ENCODE data around the gene CLPSL2.

The CLPSL2 gene

DNA sequence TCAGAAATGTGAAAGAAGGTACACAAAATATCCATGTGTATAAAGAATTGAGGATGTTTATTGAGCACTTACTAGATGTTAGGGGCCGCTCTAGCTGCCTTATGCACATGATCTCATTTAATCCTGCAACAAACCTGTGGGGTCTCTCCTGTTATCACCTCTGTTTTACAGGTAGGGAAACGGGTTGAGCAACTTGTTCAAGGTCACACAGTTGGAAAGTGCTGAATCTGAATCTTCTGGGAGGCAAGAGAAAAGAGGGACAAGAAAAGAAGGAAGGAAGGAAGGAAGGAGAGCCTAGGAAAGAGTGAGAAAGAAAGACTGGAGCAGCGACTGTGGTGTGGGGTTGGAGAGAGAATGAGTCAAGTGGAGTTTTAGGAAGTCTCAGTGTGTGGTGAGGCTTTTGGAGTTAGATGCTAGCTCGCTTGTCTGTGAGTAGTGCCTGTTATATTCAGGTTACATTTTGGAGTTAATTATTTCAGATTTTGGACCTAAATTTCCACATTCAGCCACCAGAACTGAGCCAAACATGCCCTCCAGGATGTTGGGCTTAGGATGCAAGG is 12.1 kb downstream of the CLPSL2 start:
- no peak for DNase-seq

DNA sequence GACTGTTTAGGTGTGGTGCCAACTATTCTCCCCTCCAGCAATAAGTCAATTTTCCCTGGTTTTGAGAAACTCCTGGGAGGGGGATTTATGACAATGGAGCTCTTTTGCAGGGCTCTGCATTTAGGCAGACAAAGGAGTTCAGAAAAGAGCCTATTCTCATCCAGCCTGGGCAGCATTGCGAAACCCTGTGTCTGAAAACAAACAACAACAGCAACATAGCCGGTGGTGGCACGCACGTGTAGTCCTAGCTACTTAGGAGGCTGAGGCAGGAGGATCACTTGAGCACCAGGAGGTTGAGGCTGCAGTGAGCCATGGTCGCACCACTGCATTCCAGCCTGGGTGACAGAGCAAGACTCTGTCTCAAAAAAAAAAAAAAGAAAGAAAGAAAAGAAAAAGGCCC is 14.3 kb downstream of the CLPSL2 start:
- no peak for DNase-seq

DNA sequence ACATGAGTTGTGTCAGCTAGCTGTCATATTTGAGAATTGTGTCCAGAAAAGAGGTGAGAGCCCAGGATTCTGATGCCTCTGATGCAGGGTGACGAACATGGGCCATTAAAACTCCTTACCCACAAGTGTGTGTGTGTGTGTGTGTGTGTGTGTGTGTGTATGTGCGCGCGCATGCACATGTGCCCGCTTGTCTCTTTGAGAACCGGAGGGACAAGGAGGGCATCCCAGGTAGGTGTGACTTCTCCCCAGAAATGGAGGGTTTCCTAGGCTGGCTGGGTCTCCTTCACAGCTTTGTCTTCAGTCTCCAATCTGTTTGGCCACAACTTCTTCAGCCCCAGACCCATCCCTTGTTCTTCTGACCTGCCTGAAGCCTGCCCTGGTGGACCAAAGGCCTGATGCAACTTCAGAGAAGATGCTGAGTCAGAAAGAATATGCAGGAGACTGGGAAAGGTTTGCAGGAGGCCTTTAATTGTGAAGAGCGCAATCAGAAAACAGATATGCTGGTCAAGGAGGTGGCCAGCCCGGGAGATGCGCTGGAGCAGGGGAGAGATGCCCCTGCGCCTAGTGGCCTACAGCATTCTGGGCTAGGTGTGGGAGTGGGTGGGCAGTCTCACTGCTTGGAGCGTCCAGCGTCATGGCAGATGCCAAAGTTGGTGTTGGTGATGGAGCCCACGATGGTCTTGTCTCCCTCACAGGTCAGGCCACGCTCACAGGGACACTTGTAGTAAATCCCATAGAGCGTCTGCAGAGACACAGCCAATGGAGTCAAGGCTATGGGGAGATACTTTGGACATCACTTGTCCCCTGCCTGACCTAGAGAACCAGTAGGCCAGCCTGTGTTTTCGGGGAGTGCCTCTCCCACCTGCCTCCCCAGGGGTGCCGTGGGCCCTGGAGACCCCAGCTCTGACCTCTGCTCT is 18.4 kb downstream of the CLPSL2 start:
- DNase-seq = no peak

DNA sequence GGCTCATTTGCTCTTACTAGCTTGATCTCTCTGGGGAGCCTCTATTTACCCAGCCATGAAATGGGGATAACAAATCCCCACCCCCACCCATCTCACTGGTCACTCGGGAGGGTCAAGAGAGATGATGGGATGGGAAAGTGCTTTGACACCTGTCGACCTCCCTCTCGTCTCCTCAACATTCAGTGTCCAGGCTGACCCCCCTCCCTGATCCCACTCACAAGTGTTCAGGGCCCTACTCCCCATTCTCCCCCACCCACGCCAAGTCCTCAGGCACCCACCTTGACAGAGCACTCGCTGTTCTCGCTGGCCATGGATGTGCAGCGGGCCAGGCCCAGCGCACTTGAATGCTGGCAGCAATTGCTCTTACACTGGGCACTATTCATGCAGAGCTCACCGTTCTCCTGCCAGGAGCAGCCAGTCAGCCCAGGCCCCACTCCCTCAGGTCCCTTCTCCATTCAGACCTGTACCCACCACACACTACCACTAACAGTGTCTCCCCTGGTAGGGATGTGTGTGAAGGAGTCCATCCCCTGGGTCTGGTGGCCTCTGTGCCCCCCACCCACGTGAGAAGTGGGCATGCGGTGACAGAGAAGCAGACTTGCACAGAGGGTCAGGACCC is 19.2 kb downstream of the CLPSL2 start:
- DNase-seq = no peak

DNA sequence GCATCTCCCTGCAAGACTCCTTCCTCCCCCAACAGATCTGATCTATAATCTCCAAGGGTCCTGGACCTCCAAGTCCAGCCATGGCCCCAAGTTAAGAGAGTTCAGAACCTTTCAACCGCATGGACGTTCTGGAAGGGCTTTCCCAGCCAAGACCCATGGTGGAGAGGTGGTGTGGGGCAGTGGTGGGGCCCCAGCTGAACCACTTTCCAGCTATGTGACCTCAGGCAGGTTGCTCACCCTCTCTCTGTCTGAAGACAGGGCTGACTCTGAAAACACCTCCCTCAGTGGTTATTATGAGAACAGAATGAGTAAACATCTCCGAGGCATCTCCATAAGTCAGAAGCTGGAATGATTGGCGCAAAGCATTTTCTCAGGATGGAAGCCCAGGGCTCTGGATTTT is 19.8 kb downstream of the CLPSL2 start:
- no peak for DNase-seq

DNA sequence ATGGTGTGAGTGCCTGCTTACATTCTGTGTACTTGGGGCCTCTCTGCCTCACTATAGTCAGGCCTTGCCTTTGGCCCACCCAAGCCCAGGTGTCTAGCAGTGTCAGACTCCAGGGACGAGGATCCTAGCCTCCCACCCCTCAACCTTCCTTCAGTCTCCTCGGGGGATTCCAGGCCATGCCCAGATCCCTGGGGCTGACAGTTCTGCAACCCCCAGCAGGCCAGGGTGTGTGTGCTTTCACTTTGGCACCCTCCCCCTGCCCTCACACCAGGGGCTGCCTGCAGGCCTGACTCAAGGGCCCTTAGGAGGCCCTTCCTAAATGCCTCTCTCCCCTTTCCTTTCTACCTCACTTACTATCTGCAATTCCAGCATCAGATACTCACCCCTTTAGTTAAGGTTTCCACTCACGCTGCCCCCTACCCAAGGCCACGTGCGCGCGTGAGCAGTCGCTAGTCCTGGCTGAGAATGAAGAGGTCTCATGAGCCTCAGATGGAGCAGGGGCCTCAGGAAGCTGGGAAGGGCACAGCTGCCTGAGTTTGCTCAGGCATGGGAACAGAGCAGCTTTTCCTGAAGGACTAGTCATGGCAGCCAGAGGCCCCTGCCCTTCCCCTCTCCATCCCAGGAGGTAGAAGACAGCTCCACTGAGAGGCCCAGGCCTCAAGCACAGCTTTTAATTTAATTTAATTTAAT is 21.6 kb downstream of the CLPSL2 start:
- no peak for DNase-seq

DNA sequence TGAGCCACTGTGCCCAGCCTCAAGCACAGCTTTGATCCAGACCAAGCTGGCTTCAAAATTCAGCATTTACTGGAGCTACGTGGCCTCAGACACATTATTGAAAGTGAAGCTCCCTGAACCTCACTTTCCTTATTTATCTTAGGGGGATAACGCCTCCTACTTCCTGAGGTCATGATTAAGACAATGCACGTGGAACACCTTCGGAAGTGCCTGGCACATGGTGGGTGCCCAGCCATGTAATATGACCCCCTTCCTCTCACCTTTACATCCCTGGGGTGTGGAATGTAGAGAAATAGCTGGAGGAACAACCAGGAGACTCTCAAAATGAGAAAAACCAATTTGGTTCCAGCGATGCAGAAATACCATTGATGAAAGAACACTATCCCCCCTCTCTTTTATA is 22.3 kb downstream of the CLPSL2 start:
- DNase-seq = no peak

DNA sequence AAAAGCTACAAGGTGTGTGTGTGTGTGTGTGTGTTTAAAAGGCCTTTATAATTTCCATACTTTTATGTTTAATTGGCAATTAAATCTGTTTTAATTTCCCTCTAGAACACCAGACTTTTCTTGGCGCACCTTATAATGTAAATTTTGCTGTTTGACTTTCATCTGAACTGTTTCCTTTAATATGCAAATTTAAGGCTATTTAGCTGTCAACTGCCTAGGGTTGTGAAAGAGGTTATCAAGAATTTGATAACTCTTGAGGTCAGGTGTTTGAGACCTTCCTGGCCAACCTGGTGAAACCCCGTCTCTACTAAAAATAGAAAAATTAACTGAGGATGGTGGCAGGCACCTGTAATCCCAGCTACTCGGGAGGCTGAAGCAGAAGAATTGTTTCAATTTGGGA is 24.8 kb downstream of the CLPSL2 start:
- DNase-seq = no peak

DNA sequence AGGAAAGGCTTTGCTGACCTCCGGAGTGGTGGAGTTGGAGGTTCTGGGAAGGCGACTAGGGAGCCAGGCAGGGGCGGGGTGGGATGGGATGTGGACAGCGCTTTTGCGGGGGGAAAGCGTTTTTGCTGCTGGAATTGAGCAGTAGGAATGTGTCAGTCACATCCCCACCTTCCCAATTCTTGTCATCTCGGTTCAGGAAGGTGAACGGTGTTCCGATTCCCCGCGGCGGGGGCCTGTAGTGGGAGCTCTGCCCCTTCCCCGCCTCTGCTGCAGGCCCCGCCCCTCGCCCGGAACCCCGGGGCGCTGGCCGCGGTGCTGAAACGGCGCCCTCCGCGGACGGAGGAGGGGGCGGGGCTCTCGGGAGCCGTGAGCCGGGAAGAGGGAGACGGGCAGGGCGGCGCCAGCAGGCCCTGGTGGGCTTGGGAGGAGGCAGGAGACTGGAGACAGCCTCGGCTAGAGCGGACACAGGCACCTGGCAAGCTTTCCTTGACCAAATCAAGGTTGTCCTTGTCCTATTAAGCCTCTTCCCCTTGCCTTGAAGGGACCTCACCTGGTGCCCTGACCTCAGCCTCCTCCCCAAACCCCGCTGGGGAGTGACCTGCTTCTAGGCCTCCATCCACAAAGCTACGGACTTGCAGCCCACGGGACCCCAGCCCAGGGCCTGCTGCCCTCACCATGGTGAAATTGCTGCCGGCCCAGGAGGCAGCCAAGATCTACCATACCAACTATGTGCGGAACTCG is 28.8 kb downstream of the CLPSL2 start, which contains the start of gene LHFPL5:
Gene LHFPL5 (plus strand): TSS at position 357 of the 741 bp plus-strand sequence. CDS start 319 bp downstream, at position 676.
- no peak for DNase-seq

DNA sequence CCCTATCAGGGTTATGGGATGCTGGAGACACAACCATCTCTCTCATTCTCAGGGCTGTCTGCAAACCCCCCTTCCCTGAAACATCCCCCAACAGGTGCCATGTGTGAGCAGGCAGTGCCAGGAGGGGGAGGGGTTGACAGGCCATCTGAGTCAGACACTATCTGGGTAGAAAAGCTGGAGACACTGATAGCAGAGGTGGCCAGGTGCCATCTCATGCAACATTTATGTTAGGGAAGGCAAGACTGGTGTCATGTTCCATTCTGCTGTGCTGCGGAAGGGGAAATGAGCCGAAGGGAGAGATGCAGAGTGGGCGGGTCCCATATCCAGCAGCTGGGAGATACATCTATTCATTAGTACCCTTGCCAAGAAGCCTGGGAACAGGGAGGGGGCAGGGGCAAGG is 32.3 kb downstream of the CLPSL2 start:
- DNase-seq = no peak

DNA sequence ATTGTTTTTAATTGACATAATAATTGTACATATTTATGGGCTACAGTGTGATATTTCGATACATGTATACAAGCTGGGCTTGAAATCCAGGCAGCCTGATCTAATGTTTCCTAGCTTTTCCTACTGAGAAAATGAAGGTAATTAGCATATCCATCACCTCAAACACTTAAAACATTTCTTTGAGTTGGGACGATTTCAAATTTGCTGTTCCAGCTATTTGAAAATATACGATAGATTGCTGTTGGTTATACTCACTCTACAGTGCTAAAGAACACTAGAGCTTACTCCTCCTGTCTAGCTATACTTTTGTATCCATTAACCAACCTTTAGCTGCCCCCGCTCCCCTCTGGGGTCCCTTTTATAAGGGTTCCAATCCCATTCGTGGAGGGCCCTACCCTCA is 33.4 kb downstream of the CLPSL2 start:
- DNase-seq = no peak

DNA sequence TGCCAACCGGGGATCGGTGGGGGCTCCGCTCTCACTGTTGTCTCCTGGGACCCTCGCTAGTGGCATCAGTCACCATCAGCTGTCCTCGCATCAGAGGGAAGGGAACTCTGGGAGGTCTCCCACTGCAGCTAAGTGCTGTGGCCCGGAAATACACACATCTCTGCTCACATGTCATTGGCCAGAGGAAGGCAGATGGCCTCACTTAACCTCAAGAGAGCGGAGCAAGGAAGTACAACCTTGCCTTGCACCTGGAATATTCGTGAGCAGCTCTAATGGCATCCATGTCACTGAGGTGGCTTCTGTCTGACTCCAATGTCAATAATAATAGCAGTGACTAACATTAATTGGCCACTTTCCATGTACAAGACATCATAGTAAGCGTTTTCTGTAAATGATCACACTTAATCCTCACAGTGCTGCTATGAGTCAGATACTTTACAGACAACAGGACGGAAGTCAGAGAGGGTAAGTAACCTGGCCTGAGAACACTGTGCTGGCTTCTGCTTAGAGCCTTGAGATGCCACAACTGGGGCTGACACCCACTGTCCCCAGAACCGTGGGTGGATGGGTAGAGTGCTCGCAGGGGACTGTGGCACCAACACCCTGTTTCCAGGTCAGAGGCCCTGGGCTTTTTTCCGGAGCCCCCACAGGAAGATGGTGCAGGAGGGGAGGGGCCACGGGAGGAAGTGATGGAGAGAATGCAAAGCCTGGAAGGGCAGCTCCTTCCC is 34.7 kb downstream of the CLPSL2 start:
- no peak for DNase-seq

DNA sequence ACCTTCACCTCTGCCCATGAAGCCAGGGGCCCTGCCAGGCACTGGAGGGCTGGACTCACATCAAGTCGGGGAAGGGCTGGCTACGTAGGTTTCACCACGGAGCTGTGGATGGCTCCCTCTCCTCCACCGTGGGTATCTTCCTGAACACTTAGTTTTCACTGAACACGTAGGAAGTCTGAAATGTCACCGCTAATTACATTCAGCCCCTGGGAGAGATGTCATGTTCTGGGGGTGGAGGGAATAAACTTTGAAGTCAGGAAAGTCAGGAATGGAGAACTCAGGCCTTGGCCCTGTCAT is 35.2 kb downstream of the CLPSL2 start:
- no peak for DNase-seq

DNA sequence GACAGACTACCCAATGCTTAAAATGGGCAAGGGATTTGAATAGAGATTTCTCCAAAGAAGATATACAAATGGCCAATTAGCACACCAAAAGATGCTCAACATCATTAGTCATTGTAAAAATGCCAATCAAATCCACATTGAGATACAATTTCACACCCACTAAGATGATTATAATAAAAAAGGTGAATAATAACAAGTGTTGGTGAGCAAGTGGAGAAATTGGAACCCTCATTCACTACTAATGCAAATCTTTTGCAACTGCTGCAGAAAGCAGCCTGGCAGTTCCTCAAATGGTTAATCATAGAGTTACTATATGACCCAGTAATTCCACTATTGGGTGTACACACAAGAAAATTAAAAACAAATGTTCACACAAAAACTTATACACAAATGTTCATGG is 41.1 kb downstream of the CLPSL2 start:
- no peak for DNase-seq

DNA sequence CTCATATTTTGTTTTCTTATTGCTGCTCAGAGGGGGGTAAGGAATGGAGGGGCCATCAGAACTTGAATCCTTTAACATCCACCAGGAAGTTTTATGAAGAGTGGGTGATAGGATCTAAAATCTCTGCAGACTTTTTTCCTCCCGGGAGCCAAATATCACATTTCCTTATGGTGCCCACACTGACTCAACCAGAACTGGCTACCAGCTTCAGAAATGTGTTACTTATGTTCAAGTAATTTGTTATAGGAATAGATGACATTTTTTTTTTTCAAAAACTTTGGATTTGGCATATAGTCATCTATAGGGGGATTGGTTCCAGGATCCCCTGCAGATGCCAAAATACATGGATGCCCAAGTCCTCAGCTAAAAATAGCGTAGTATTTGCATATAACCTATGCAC is 47.2 kb downstream of the CLPSL2 start:
- no peak for DNase-seq

DNA sequence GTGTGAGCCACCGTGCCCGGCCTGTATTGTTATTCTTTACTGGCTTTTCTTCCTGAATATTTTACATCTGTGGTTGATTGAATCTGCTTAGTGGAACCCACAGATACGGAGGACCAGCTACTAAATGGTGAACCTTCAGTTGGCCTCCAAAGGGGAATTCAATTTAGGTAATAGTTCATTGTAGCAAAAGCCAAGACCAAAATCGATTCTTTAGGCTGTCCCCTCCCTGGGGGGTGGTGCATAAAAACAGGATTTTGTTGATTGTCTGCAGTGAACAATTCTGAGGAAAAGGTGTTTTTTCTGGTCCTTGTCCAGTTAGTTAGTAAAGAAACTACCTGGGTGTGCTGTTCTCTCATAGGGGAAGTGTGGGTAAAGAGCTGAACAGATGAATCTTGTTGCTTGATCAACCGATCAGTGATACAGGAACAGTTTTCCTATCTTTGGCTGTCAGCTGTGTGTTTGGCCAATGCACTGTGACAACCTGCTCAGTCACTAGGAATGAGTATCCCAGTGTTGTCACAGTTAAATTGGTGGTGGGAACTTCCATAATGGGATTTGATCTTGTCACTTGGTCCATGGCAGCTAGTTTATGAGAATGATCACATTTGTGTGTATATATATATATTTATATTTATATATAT is 48.3 kb downstream of the CLPSL2 start:
- no peak for DNase-seq
